Measurements from ENCODE around the gene WLS. TPM values are rescaled to one million over a fixed set of nuclear protein-coding genes. Genes with fewer than 3 reads are reported as not detected.

Gene WLS
- total RNA-seq, 1 donor from 2014 or later, result not detected

DNA sequence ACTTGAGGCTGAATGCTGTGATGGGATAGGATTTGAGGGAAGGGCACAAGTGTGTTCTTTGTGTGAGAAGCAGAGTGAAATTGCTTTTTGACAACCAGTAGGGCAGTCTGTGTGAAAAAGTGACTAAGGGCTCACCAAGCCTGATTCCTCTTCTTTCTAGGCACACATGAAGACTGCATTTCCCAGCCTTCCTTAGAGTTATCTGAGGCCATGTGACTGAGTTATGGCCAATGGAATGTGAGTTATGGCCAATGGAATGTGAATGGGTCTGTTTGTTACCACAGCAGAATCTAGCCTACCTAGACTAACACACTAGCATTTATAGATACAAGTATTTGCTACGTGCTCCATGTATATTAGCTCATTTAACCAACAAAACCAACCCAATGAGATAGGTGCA is 146.6 kb downstream of the WLS start:
- ATAC-seq (ENCODE audit: low read depth) (no peak), DNase-seq (no peak)
- POLR2A ChIA-PET, result no interaction called here
- Mint-ChIP-seq H3K4me3 (no peak overlapping the region), H3K36me3 (ENCODE audit: low read depth) (no peaks in the 10 kb centered on the region), H3K27ac (no peak overlapping the region), H3K4me1 (no peaks in the 10 kb centered on the region), H3K9me3 (no peaks in the 10 kb centered on the region), H3K27me3 (peaks cover 5% of the 10 kb centered on the region)
- CTCF ChIA-PET, result no interaction called here
- intact Hi-C loops (cut with micrococcal nuclease), result no loop called here
- TF ChIP-seq, protein P1, sequence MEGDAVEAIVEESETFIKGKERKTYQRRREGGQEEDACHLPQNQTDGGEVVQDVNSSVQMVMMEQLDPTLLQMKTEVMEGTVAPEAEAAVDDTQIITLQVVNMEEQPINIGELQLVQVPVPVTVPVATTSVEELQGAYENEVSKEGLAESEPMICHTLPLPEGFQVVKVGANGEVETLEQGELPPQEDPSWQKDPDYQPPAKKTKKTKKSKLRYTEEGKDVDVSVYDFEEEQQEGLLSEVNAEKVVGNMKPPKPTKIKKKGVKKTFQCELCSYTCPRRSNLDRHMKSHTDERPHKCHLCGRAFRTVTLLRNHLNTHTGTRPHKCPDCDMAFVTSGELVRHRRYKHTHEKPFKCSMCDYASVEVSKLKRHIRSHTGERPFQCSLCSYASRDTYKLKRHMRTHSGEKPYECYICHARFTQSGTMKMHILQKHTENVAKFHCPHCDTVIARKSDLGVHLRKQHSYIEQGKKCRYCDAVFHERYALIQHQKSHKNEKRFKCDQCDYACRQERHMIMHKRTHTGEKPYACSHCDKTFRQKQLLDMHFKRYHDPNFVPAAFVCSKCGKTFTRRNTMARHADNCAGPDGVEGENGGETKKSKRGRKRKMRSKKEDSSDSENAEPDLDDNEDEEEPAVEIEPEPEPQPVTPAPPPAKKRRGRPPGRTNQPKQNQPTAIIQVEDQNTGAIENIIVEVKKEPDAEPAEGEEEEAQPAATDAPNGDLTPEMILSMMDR (IDR thresholded peaks at IDR 0.05), result no peak

DNA sequence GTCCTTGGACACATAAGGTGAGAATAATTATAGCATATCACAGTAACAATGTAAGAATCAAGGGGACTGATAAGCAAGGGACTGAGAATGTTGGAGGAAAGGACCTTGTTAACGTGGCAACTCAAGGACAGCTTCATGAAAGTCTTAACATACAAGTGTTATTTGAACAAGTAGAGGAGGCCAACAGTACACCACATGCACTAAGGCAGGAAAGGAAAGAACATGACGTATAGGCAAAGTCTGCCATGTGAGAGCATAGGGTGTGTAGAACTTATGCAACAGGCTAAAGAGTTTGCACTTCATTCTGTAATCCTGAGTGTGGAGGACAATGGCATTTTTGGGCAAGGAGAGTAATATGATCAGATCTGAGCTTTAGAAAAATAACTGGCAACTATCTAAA is 148.6 kb downstream of the WLS start:
- CTCF ChIA-PET, result no interaction called here
- no peak overlapping the region for H3K4me3 Mint-ChIP-seq

DNA sequence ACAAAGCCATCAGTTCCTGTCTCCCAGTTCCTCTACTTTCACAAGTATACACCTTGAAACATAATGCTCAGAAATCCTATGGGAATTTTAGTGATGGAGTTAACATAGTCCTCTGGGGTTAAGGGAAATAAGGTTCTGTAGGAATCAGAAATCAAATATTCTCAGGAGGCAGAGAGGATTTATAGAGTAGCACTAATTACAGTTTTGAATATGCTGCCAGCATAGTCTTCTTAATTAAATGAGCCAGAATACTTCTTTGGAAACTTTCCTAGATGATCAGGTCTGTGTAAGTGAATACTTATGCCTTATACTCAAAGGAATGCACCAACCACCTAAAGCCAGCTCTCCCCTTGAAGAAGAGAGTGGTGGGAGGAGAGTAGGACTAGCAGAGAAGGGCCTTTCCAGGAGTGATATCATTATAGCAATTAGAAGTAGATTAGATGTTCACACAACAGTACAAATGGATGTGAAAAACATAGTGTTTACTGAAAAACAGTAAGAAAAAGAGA is 150.5 kb downstream of the WLS start:
- intact Hi-C loops (cut with micrococcal nuclease), result no loop called here
- CTCF ChIA-PET, result no interaction called here
- ATAC-seq (ENCODE audit: low read depth), result no peak

More for the DNA sequence above, 148.6 kb downstream of the WLS start:
- no peak for ATAC-seq (ENCODE audit: low read depth)
- no peaks in the 10 kb centered on the region for H3K4me1 Mint-ChIP-seq
- TF ChIP-seq, protein P1 (IDR thresholded peaks at IDR 0.05), result no peak
- peaks cover 5% of the 10 kb centered on the region for H3K27me3 Mint-ChIP-seq
- H3K27ac Mint-ChIP-seq, result no peak overlapping the region
- no peak for DNase-seq
- no peaks in the 10 kb centered on the region for H3K36me3 Mint-ChIP-seq (ENCODE audit: low read depth)
- intact Hi-C loops (cut with micrococcal nuclease), result no loop called here
- H3K9me3 Mint-ChIP-seq, result no peaks in the 10 kb centered on the region
- POLR2A ChIA-PET, result no interaction called here

DNA sequence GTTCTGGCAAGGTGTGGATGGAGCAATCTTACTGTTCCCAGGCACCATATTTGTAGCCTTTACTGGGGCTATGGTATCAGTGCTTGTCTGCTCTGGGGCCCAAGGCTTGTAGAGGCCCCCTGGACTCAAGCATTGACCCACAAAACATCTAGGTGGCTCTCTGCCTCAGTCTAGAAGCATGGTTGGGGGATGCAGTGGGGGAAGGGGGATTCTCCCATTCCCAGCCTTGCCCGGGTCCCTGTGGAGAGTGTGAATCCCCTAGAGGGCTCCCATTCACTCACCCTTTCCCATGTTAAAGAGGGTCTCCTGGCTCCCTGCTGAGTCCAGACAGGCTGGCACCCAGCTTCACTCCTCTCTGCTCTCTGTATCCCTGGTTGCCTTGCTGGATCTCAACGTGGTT is 153.7 kb downstream of the WLS start:
- no peaks in the 10 kb centered on the region for H3K4me1 Mint-ChIP-seq
- DNase-seq (no peak), ATAC-seq (ENCODE audit: low read depth) (no peak)
- ChIA-PET POLR2A (no interaction called here), CTCF (interaction anchor here (0.8 kb wide), 1 partner anchor 42 kb away, joined by 3 read pairs; no protein-coding TSS in a partner anchor)
- no peaks in the 10 kb centered on the region for H3K36me3 Mint-ChIP-seq (ENCODE audit: low read depth)
- peaks cover 5% of the 10 kb centered on the region for H3K27me3 Mint-ChIP-seq
- intact Hi-C loops (cut with micrococcal nuclease), result no loop called here
- no peak overlapping the region for H3K4me3 Mint-ChIP-seq
- TF ChIP-seq, protein P1 (IDR thresholded peaks at IDR 0.05), result no peak
- H3K27ac Mint-ChIP-seq, result no peak overlapping the region
- peaks cover 4% of the 10 kb centered on the region for H3K9me3 Mint-ChIP-seq

More for the DNA sequence above, 150.5 kb downstream of the WLS start:
- H3K4me1 Mint-ChIP-seq, result no peaks in the 10 kb centered on the region
- H3K27me3 Mint-ChIP-seq, result peaks cover 5% of the 10 kb centered on the region
- no peaks in the 10 kb centered on the region for H3K9me3 Mint-ChIP-seq
- H3K4me3 Mint-ChIP-seq, result no peak overlapping the region
- no peak overlapping the region for H3K27ac Mint-ChIP-seq
- POLR2A ChIA-PET, result no interaction called here
- no peaks in the 10 kb centered on the region for H3K36me3 Mint-ChIP-seq (ENCODE audit: low read depth)
- no peak for DNase-seq
- TF ChIP-seq, protein P1 (IDR thresholded peaks at IDR 0.05), result no peak

Other genes with a start within 250 kb of the WLS start
- gene DIRAS3, start 181.9 kb downstream of the WLS start, total RNA-seq, result not detected in 2 replicates
- not detected in 2 replicates for gene RPE65, start 217.4 kb upstream of the WLS start, total RNA-seq